NCI-H446 treated with DMSO at 0.1 percent for 48 hours (cell line): ENCODE data around the gene UQCRC1.

Source experiments
- DNase-seq: peaks from one replicate; lab custom pipeline; 2025; lab: John Stamatoyannopoulos, UW

The UQCRC1 gene

DNA sequence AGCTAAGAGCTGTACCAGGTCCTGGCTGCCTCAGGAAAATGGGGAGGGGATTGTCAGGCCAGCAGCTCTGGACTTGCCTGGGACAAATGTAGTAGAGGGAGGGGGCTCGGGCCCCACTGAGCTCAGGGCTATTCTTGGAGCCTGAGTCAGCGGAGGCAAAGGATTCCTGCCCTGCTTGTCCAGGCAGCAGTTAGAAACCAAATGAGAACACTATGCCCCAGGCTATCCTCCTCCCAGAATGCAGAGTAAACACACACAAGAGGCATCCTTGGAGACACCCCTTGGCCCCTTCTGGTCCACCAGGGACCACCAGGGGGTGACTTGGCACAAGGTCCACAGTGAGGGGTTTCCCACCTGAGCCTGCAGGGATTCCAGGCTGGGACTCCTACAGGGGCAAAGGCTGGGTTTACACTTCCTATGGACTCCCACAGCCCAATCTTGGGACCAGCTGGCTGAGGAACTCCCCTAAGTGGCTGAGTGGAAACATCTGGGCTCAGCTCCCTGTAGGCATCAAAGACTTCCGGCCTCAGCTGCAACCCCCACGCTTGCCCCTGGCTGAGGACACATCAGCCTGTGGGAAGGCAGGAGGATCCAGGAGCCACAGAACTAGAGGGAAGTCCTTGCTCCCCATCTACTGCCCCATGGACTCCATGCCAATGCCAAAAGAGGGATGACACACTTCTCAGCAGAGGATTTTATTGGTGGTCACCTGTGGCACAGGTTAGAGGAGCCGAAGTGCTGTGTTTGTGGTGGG lies 10.9 kb downstream of the UQCRC1 start:
- DNase-seq = no peak

DNA sequence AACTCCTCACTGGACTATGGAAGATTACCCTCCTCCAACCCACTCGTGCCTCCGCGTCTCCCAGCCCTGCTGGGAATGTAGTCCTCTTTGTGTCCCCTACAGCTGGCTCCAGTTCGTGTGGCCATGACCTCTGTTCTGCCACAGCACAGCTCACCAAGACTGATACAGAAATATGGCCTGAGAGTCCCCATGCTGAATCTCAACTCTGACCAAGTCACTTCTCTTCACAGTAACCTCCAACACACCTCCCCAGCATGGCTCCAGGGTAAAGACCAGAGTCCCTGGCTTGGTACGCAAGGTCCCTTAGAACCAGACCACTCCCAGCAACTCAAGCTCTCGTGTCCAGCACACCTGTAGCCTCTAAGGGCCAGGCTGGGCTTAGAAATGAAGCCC lies 12.0 kb downstream of the UQCRC1 start:
- DNase-seq = no peak

DNA sequence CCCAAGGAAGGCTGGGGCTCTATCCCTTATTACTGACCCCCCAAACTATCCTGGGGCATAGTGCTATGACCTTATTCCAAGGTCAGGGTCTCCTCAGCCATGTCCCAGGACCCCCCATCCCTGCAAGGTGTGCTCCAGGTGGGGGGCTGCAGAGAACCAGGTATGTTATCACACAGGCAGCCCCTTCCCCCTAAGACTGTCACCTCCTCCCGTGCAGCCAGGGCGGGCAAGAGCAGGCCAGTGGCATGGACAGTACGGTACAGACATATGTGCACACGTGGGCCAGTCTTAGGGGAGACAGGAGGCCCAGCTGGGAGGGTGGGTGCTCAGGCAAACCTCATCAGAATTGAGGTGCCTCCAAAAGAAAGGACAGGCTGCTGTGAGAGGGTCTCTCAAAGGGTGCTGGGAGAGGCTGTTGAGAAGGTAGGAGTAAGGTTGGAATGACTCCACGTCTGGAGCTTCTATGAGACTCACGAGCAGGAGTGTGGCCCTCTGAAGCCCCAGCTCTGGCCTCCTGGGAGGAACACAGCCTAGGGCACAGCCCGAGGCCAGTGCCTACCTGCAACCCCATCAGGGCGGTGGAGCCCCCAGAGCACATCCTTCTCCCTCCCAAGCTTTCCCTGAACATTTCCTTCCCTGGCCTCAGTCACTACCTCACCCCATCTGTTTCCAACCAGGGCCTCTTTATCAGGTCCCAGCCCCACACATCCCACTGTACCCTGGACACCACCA lies 12.6 kb downstream of the UQCRC1 start:
- DNase-seq = no peak

DNA sequence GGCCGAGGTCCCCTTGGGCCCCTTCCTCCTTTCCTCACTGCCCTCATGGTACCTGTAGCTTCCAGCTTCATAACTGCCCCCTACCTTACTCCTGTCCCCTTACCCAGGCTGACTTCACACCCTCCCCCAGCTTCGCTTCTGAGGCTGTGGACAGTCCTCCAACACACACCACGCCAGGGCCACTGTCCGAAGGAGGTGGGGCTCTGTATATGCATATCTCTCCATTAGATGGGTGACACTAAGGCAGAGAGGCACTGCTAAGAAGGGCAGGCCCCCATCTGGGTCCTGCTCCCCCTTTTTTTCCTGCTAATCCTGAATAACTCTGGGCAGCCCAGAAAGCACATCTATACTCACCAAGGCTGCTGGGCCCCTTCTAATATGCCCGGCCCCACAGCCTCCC lies 13.3 kb downstream of the UQCRC1 start:
- DNase-seq = no peak

DNA sequence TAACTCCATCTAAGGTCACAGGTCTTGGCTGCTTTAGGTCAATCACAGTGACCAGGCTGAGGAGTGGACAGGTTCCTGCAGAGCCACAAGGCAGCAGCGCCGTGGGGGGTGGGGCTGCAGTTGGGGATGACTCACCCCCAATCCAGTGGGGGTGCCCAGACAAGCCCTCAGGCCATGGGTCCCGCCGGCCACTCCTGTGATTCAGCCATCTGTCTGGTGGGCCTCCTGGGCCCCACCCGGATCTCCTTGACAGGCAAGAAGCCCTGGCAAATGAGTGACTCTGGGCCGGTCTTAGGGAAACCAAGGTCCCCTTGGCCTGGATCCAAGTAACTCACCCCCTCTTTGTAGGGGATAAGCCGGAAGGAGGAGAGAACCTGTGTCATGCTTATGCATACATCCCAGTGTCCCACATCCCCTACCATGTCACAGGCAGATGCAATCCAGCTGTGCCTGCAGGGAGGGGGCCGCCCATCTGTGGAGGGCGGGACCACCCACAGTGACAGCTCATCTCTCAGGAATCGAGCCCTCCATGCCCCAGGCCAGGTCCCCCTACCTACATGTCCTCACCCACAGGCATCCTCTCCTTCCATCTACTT lies 13.8 kb downstream of the UQCRC1 start:
- DNase-seq = no peak

DNA sequence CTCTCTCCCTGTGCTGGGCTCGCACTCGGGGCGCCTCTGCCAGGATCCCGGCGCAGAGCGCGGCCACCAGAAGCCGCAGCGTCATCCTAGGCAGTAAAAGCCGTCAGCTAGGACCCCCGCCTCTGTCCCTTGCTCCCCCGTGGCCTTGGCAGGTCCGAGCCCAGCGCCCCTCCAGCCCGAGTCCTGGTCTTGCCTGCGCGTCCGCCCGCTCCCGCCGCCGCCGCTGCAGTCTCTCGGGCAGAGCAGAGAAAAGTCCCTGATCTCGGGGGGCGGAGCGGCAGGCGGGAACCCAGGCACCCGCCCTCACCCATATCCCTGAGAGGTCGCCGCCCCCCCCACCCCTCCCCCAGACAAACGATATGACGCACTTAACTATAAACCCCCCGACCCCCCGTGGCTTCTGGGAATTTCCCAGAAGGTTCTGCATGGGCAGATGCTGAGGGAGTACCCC lies 14.3 kb downstream of the UQCRC1 start, which contains the start of gene COL7A1:
Gene COL7A1, minus strand, starts transcription at position 255 of the 451 bp plus-strand sequence. Its CDS starts 170 bp downstream, at position 85.
- no peak for DNase-seq

DNA sequence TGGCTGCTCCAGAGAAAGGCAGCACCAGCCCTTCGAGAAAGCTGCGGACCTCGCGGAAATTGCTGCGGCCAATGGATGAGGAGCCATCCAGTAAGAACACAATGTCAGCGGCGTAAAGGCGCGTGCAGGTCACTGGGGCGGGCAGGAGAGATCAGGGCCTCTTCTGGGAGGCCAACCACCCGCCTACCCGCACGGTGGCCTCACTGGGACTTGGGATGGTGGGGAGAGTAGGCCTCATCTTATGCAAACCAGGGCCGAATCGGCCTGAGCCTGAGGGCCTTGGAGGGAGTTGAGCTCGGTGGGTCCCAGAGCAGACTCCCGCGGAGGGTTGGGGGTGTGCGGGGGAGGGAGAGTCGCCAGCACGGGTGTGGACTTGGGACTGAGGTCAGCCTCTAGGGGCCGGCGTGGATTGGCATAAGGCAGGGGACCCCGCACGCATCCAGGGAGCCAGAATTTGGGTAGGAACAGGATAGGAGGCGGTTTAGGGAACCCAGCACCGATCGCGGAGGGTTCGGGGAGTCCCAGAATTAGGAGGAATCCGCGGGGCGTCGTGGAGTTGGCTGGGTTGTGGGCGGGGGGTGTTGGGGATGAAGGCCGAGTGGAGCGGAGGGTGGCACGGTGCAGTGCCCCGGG lies 14.9 kb downstream of the UQCRC1 start:
- no peak for DNase-seq

DNA sequence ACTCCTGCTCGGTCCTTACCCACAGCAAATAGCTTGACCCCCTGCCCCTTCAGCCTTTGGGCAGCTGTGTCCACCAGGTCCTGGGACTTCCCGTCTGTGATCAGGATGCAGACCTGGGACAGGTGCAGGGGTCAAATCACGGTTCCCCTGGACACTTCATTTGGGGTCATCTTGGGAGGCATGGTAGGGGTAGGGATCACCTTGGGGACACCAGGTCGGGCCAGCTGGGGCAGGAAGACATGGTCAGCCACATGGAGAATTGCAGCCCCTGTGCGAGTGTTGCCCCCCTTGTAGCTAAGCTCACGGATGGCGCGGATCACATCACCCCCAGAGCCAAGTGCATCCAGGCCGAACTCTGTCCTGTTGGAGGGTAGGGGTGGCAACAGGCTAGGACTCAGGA lies 16.1 kb downstream of the UQCRC1 start:
- no peak for DNase-seq

DNA sequence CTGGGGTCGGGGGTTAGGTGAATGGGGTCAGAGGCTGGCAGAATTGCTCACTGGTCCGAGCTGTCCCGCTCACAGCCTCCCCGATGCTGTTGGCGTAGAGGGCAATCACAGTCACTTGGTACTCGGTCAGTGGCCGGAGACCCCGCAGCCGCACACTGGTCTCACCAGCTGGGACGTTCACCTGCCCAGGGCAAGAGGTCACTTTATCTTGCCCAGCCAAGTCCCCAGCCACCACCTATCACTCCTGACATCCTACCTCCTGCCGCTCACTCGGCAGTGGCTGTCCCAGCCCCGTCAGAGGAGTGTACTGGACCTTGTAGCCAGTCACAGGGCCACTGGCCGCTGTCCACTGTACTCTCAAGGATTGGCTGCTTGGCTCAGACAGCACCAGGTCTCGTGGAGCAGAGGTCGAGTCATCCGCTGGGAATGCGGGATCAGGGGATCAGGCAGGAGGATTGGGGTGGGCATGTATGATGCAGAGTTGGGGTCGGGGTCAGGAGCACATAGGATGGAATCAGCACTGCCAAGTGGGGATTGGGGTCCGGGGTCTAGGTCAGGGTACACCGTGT lies 16.8 kb downstream of the UQCRC1 start:
- DNase-seq = no peak

DNA sequence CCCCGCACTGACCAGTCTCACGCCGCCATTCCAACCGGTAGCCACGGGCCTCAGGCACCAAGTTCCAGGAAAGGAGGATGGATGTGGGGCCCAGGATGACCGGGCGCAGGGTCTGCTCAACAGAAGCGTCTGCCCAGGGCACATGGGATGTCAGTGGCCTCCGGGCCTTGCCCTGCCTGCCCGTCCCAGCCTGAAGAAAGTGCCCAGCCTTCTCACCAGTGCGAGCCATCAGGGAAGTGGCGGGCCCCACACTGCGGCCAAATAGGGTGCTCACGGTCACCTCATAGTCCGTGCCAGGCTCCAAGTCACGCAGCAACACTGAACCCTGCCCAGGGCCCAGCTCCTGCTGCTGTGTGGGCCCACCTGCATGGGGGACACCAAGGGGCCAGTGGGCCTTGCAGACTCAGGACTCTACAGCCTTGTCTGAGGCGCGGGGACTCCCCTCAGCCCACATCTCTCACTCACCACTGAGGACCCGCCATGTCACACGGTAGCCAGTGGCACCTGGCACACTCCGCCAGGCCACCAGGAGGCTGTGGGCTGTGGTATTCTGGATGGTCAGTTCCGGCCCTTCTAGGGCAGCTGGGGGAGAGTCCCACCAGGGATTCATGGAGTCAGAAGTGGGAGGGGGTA lies 17.4 kb downstream of the UQCRC1 start:
- DNase-seq = no peak

DNA sequence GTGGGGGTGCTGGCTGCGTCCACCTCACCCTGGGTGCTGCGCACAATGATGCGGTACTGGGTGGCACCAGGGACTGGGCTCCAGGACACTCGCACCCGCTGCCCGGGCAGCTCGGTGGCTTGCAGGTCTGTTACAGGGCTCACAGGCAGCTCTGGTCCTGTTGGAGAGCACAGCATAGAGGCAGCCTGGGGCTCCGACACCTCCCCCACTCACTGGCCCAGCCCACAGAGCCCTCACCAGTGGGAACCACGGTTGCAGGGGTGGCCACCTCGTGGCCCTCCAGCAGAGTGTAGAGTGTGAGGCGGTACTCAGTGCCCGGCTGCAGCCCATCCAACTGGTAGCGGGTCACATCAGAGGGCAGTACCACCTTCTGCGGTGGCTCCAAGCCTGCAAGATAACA lies 18.0 kb downstream of the UQCRC1 start:
- no peak for DNase-seq

DNA sequence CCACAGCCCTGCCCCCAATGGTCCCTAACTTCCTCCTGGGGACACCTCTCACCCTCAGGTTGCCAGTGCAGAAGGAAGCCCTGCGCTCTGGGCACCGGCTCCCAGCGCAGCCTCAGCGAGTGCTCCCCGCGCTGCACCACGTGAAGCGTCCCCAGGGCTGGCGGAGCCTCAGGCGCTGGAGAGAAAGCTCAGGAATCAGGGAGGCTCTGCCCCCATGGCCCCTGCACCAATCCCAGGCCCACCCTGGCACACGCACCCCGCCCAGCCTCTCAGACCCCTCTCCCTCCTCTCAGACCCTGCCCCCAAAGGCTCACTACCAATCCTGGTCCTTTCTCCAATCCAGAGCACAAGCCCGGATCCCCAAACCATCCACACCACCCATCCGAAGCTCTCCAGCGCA lies 21.2 kb downstream of the UQCRC1 start:
- no peak for DNase-seq

DNA sequence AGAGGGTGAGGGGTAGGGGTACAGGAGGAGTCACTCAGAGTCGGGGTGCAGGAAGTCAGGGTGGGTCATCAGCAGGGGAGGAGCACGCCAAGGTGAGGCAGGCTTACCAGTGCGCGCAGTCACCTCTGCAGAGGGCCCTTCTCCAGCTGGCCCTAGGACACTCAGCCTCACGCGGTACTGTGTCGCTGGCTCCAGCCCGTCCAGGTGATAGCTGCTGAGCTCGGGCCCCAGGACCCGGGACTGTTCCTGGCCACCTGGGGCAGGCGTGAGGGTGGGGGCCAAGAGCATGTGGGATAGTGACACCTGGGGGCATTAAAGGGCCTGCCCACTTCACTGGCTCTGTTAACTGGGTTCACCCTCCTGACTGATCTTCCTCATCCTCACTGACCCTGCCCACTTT lies 21.8 kb downstream of the UQCRC1 start:
- no peak for DNase-seq

DNA sequence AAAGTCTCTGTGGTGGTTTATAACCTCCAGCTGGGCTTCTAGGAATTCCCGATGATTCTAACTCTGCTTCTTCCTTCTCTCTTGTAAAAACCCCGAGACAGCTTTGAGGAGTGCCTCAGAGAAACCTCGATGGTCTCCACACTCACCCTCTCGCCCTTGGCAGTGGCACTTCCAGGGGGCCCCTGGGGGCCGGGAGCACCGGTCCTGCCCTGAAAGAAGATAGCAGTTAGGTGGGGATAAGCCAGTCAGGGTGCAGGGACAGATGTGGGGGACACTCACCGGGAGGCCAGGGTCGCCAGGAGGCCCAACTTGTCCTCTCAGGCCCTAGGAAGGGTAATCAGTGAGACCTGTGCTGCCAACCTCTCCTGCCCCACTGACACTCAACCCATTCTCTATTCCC lies 24.0 kb downstream of the UQCRC1 start:
- no peak for DNase-seq

DNA sequence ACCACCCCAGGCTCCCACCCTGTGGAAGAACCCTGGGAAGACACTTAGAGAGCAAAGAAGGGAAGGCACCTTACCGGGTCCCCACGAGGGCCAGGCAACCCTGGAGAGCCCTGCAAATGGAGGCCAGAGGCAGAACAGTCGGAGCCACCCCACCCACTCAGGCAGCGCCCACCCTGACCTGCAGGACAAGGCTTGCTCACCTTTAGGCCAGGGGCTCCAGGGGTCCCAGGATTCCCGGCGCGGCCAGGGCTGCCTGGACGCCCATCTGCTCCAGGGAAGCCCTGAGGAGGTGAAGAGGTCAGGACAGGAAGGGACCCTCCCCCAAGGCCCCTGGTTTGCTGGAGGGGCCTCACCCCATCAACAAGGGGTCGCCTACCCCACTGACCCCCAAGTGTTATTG lies 24.6 kb downstream of the UQCRC1 start:
- no peak for DNase-seq

DNA sequence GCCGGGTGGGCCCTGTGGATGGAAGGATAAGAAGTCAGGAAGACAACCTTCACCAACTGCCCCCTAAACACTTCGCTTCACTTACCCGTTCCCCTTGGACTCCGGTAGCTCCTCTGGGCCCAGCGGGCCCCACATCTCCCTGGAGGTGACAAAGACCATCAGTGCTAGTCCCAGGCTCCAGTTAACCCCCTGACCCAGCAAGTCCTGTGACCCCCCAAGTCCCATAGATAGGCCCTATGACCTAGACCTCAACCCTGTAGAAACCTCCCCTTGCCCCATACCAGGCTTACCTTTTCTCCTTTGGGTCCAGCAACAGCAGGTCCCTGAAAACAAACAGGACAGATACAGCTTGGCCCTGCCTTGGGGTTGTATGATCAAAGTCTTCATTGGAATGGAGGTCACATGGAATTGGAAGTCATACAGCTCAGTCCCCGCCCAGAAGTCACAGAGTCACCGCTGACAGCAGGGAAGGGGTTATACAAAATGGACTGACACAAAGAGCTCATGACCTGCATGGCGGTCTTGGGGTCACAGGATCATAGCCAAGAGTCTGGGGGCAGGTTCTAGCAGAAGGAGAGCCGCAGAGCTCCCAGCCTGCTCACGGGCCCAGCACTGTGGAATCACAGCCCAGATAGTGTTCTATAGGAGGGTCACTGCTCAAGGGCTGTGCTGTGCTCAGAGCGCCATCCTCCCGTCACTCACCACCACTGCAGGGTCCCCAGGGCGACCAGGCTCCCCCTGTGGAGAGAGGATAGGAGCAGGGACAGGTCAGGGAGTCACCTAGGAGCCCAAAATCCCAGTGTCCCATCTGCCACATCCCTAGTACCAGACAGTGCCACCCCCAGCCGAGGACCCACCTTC lies 27.6 kb downstream of the UQCRC1 start:
- DNase-seq = no peak

DNA sequence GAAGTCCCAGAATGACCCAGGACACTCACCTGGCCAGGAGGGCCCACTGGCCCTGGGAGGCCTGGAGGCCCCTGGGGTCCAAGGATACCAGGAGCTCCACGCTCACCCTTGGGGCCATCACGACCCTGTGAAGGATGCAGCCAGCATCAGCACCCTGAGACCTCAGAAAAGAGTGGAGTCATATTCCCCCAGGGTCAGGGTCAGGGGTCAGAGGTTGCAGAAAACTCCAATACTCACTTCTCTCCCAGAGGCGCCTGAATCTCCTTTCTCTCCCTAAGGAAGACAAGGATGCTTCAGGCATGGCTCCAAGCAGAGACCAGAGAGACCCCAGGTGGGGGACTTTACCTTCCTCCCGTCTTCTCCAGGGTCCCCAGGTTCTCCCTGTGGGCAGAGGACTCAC lies 32.8 kb downstream of the UQCRC1 start:
- DNase-seq = no peak

DNA sequence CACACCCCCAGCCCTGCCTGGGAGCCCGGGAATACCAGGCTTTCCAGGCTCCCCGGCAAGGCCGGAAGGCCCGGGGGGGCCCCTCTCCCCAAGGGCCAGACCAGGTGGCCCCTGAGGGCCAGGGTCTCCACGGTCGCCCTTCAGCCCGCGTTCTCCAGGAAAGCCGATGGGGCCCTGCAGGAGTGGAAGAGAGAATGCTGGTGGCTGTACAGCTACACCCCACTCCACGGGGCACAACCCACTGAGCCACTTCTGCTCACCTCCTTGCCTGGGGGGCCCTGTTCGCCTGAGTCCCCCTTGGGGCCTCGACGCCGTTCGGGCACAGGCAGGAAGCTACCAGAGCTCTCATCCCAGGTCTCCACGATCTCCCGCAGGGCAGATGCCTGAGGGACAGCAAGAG lies 34.1 kb downstream of the UQCRC1 start:
- DNase-seq = no peak

DNA sequence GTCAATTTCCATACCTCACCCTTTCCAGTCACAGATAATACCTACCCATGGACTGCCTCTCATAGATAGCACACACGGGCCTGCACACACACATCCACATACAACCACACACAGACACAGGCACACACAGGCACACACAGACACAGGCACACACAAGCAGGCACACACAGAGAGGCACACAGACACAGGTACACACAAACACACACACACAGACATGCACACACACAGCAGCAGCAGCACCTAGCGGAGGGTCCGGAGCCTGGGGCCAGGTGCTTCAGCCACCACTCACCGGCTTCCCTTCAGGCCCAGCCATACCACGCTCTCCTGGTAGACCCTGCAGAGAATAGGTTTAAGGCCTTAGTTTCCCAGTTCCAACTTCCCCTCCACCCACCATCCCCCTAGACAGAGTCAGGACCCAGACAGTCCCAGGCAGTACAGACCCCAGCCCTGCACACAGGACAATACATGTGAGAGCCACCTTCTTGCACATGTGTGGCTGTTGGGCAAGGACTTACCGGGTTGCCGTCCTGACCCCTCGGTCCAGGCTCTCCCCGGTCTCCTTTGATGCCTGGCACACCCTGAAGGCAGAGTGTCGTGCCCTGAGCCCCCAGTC lies 35.4 kb downstream of the UQCRC1 start:
- DNase-seq = no peak

DNA sequence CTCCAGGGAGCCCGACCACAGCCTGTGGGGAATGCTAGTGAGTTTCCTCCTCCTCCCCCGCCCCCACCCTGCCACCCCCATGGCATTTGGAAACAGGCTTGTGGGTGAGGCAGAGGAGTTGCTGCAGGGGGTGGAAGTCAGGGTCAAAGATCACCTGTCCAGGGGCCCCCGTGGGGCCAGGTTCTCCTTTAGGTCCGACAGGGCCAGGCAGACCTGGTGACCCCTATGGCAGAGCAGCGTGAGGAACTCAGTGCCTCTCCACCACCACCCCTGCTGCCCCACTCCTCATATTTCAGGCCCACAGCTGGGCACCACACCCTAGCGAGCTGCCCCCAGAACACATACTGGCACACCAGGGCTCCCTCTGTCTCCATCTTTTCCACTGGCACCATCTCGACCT lies 36.9 kb downstream of the UQCRC1 start:
- no peak for DNase-seq
